GM03348 (cell line): Measurements from ENCODE around the gene TMEM132C.

Experiments used
- DNase-seq: peaks from one replicate; pipeline ENCODE4 v3.0.0; 2012; ENCODE audit warnings: low spot score

Gene TMEM132C

GRCh38 chr12:128712622-128713021 is 445.7 kb downstream of the TMEM132C start:
- no peak for DNase-seq

- DNase-seq = no peak
Observed at GRCh38 chr12:128715485-128715884, 448.5 kb downstream of the TMEM132C start.

- no peak for DNase-seq
Observed at GRCh38 chr12:128724468-128725046, 457.6 kb downstream of the TMEM132C start.

GRCh38 chr12:128726886-128727285 is 459.9 kb downstream of the TMEM132C start:
- DNase-seq = no peak

GRCh38 chr12:128727461-128727860 is 460.5 kb downstream of the TMEM132C start:
- no peak for DNase-seq

- no peak for DNase-seq
Observed at GRCh38 chr12:128727999-128728398, 461.0 kb downstream of the TMEM132C start.

GRCh38 chr12:128729628-128730121 is 462.7 kb downstream of the TMEM132C start:
- no peak for DNase-seq

- no peak for DNase-seq
Observed at GRCh38 chr12:128734371-128734770, 467.4 kb downstream of the TMEM132C start.

- DNase-seq = no peak
Observed at GRCh38 chr12:128737292-128737966, 470.5 kb downstream of the TMEM132C start.

- DNase-seq = no peak
Observed at GRCh38 chr12:128743916-128744315, 476.9 kb downstream of the TMEM132C start.

GRCh38 chr12:128745772-128746689 is 479.1 kb downstream of the TMEM132C start:
- DNase-seq = no peak

- no peak for DNase-seq
Observed at GRCh38 chr12:128747441-128747840, 480.5 kb downstream of the TMEM132C start.

GRCh38 chr12:128752386-128752785 is 485.4 kb downstream of the TMEM132C start:
- no peak for DNase-seq

GRCh38 chr12:128753438-128753837 is 486.5 kb downstream of the TMEM132C start:
- DNase-seq = no peak

GRCh38 chr12:128754275-128754674 is 487.3 kb downstream of the TMEM132C start:
- no peak for DNase-seq

GRCh38 chr12:128755566-128755965 is 488.6 kb downstream of the TMEM132C start:
- DNase-seq = no peak
